Nephron progenitor cell (in vitro differentiated cells): ENCODE measurements around the gene NPIPB8.
A peak's percentile ranks its signal among the peaks of the same experiment; 100 is the strongest.
"Not testable (repeated sequence)": the region's sequence is repeated elsewhere in the genome, so short reads cannot be mapped to it uniquely, and the experiment has no call there.

Source experiments
- DNase-seq: peaks from one replicate; pipeline ENCODE4 v3.0.0; 2021
- H3K27ac Mint-ChIP-seq: 2 replicates; pipeline ENCODE4 v1.8.0; 2021; ENCODE audit warnings: mild to moderate bottlenecking, moderate library complexity, mixed read lengths
- H3K27me3 Mint-ChIP-seq: 2 replicates; pipeline ENCODE4 v1.8.0; 2021; ENCODE audit warnings: mild to moderate bottlenecking, low read depth, mixed read lengths; ENCODE audit not compliant: poor library complexity
- H3K36me3 Mint-ChIP-seq: 2 replicates; pipeline ENCODE4 v1.8.0; 2021; ENCODE audit warnings: low read depth, mixed read lengths
- H3K4me1 Mint-ChIP-seq: 2 replicates; pipeline ENCODE4 v1.8.0; 2021; ENCODE audit warnings: mixed read lengths
- H3K4me3 Mint-ChIP-seq: 2 replicates; pipeline ENCODE4 v1.8.0; 2021; ENCODE audit warnings: mild to moderate bottlenecking, moderate library complexity, mixed read lengths
- H3K9me3 Mint-ChIP-seq: 2 replicates; pipeline ENCODE4 v1.8.0; 2021; ENCODE audit warnings: mild to moderate bottlenecking, moderate library complexity, mixed read lengths
- CTCF ChIP-seq: fragments of 200-600 bp; sonication (generic); IDR thresholded peaks from 2 replicates; pipeline ENCODE4 v1.5.0; 2021; ENCODE audit warnings: antibody characterized with exemption

NPIPB8 gene

GRCh38 chr16:28592979-28593553 is 44.8 kb upstream of the NPIPB8 start:
- H3K27ac Mint-ChIP-seq = no peak overlapping the region
- H3K36me3 Mint-ChIP-seq = peaks cover 25% of the 10 kb centered on the region
- peaks cover 3% of the 10 kb centered on the region for H3K27me3 Mint-ChIP-seq
- H3K4me1 Mint-ChIP-seq = peaks cover 34% of the 10 kb centered on the region
- H3K4me3 Mint-ChIP-seq = no peak overlapping the region
- H3K9me3 Mint-ChIP-seq = no peaks in the 10 kb centered on the region
- DNase-seq = no peak
- no peak for TF ChIP-seq CTCF

GRCh38 chr16:28595451-28595850 is 42.4 kb upstream of the NPIPB8 start:
- Mint-ChIP-seq H3K4me1 (peaks cover 36% of the 10 kb centered on the region), H3K36me3 (peaks cover 19% of the 10 kb centered on the region), H3K27ac (peak overlapping the region; percentile 54)
- H3K9me3 Mint-ChIP-seq, H3K4me3 Mint-ChIP-seq, DNase-seq, H3K27me3 Mint-ChIP-seq: not testable (repeated sequence)

GRCh38 chr16:28596115-28596630 is 41.7 kb upstream of the NPIPB8 start:
- no peak for TF ChIP-seq CTCF
- H3K36me3 Mint-ChIP-seq = peaks cover 19% of the 10 kb centered on the region
- H3K9me3 Mint-ChIP-seq = no peaks in the 10 kb centered on the region
- DNase-seq = no peak
- peaks cover 36% of the 10 kb centered on the region for H3K4me1 Mint-ChIP-seq
- peaks cover 4% of the 10 kb centered on the region for H3K27me3 Mint-ChIP-seq
- peak overlapping the region; percentile 97 for H3K27ac Mint-ChIP-seq
- H3K4me3 Mint-ChIP-seq = peak overlapping the region; percentile 57

GRCh38 chr16:28596840-28597691 is 40.8 kb upstream of the NPIPB8 start, which contains the start of gene SULT1A2:
Gene SULT1A2, minus strand, starts transcription at chr16:28597050. Its CDS starts 1,120 bp downstream, at chr16:28595930.
- Mint-ChIP-seq H3K4me1 (peaks cover 36% of the 10 kb centered on the region), H3K27me3 (peaks cover 9% of the 10 kb centered on the region), H3K36me3 (peaks cover 14% of the 10 kb centered on the region), H3K9me3 (no peaks in the 10 kb centered on the region), H3K27ac (peak within 1 kb of the TSS; percentile 98), H3K4me3 (peak within 1 kb of the TSS; percentile 75)
- no peak for TF ChIP-seq CTCF
- peak; percentile 59 for DNase-seq

GRCh38 chr16:28597692-28598261 is 40.1 kb upstream of the NPIPB8 start:
- peak; percentile 28 for DNase-seq
- peaks cover 9% of the 10 kb centered on the region for H3K27me3 Mint-ChIP-seq
- H3K4me3 Mint-ChIP-seq = peak overlapping the region; percentile 75
- H3K9me3 Mint-ChIP-seq = no peaks in the 10 kb centered on the region
- no peak for TF ChIP-seq CTCF
- H3K4me1 Mint-ChIP-seq = peaks cover 36% of the 10 kb centered on the region
- peaks cover 7% of the 10 kb centered on the region for H3K36me3 Mint-ChIP-seq
- H3K27ac Mint-ChIP-seq = peak overlapping the region; percentile 98

- peaks cover 31% of the 10 kb centered on the region for H3K4me1 Mint-ChIP-seq
- H3K27me3 Mint-ChIP-seq, H3K9me3 Mint-ChIP-seq, DNase-seq, H3K27ac Mint-ChIP-seq, H3K36me3 Mint-ChIP-seq, H3K4me3 Mint-ChIP-seq: not testable (repeated sequence)
Observed at GRCh38 chr16:28599377-28600285, 38.2 kb upstream of the NPIPB8 start.

GRCh38 chr16:28600965-28601364 is 36.9 kb upstream of the NPIPB8 start:
- not testable (repeated sequence) for DNase-seq, H3K9me3 Mint-ChIP-seq, H3K27ac Mint-ChIP-seq, H3K27me3 Mint-ChIP-seq, H3K4me3 Mint-ChIP-seq, H3K36me3 Mint-ChIP-seq
- peaks cover 23% of the 10 kb centered on the region for H3K4me1 Mint-ChIP-seq

- not testable (repeated sequence) for H3K27ac Mint-ChIP-seq, DNase-seq, H3K27me3 Mint-ChIP-seq, H3K4me3 Mint-ChIP-seq, H3K9me3 Mint-ChIP-seq, H3K36me3 Mint-ChIP-seq
- H3K4me1 Mint-ChIP-seq = peaks cover 16% of the 10 kb centered on the region
Observed at GRCh38 chr16:28601589-28601988, 36.3 kb upstream of the NPIPB8 start.

- not testable (repeated sequence) for H3K27ac Mint-ChIP-seq, H3K27me3 Mint-ChIP-seq, H3K4me3 Mint-ChIP-seq, H3K36me3 Mint-ChIP-seq, DNase-seq, H3K9me3 Mint-ChIP-seq
- peaks cover 12% of the 10 kb centered on the region for H3K4me1 Mint-ChIP-seq
Observed at GRCh38 chr16:28602062-28602461, 35.8 kb upstream of the NPIPB8 start.
